22Rv1 (cell line): ENCODE results near the gene DGKI.

ENCODE experiments used
- H3K27ac ChIP-seq: fragments of 450-650 bp; 2 replicates; pipeline ENCODE4 v1.5.1; 2017
- CTCF ChIP-seq: fragments of 450-650 bp; IDR thresholded peaks from 2 replicates; pipeline ENCODE4 v1.5.1; 2017; ENCODE audit warnings: mild to moderate bottlenecking
- ZFX ChIP-seq: fragments of 450-650 bp; IDR thresholded peaks from 2 replicates; pipeline ENCODE4 v1.6.1; 2017; ENCODE audit warnings: antibody characterized with exemption, borderline replicate concordance

The DGKI gene

GRCh38 chr7:137691566-137691965 lies 155.2 kb downstream of the DGKI start:
- H3K27ac ChIP-seq = no peak overlapping the region
- no peak for TF ChIP-seq CTCF
- TF ChIP-seq ZFX = no peak

GRCh38 chr7:137690635-137691034 lies 156.1 kb downstream of the DGKI start:
- TF ChIP-seq CTCF (no peak), ZFX (no peak)
- no peak overlapping the region for H3K27ac ChIP-seq

- TF ChIP-seq CTCF (no peak), ZFX (no peak)
Observed at GRCh38 chr7:137689761-137690160, 157.0 kb downstream of the DGKI start.

GRCh38 chr7:137687556-137688265 lies 159.1 kb downstream of the DGKI start:
- no peak for TF ChIP-seq CTCF
- TF ChIP-seq ZFX = no peak
- H3K27ac ChIP-seq = no peak overlapping the region

More at GRCh38 chr7:137689761-137690160, 157.0 kb downstream of the DGKI start:
- no peak overlapping the region for H3K27ac ChIP-seq

- no peak overlapping the region for H3K27ac ChIP-seq
- TF ChIP-seq ZFX (no peak), CTCF (no peak)
Observed at GRCh38 chr7:137685433-137686164, 161.2 kb downstream of the DGKI start.

GRCh38 chr7:137684776-137685175 lies 162.0 kb downstream of the DGKI start:
- H3K27ac ChIP-seq = no peak overlapping the region
- TF ChIP-seq CTCF (no peak), ZFX (no peak)

GRCh38 chr7:137684316-137684715 lies 162.5 kb downstream of the DGKI start:
- H3K27ac ChIP-seq = no peak overlapping the region
- TF ChIP-seq CTCF (no peak), ZFX (no peak)
